HS-5 (cell line): Measurements from ENCODE around the gene ANKH.

ENCODE experiments used
- DNase-seq: peaks from one replicate; pipeline ENCODE4 v3.0.0-alpha.2; 2012; ENCODE audit warnings: low read depth

The ANKH gene

GRCh38 chr5:14663734-14664269, 207.8 kb downstream of the ANKH start:
- no peak for DNase-seq

GRCh38 chr5:14662721-14663260, 208.8 kb downstream of the ANKH start:
- DNase-seq: no peak

- no peak for DNase-seq
Measured at GRCh38 chr5:14660833-14661232, 210.7 kb downstream of the ANKH start.

GRCh38 chr5:14659821-14660607, 211.6 kb downstream of the ANKH start:
- no peak for DNase-seq

- DNase-seq: no peak
Measured at GRCh38 chr5:14656898-14657297, 214.7 kb downstream of the ANKH start.

GRCh38 chr5:14655146-14655741, 216.3 kb downstream of the ANKH start:
- no peak for DNase-seq
